HepG2 (cell line): ENCODE measurements around the gene CDH8. TPM values are rescaled to one million over a fixed set of nuclear protein-coding genes. Genes with fewer than 3 reads are reported as not detected.

Source experiments
- ATAC-seq: fragments of 200-7000 bp; cut with Tn5 transposase; 3 replicates; pipeline ENCODE4 v1.9.1; 2020; ENCODE audit warnings: mild to moderate bottlenecking, moderate library complexity
- BruUV-seq: library from RNA; stranded (reverse); fragments of 400-500 nt; replicated peaks from 2 replicates; lab custom pipeline; 2021; lab: Mats Ljungman, UMichigan
- CTCF ChIA-PET: fragments of 300-600 bp; formaldehyde crosslinking; extraction: SDS; loops from one replicate; lab custom pipeline; 2021; ENCODE audit warnings: low total read pairs, inconsistent platforms, low intra/inter-chr PET ratio; lab: Yijun Ruan, JAX
- POLR2A ChIA-PET: fragments of 350-600 bp; sonication (Branson Sonifier 250); formaldehyde crosslinking; loops from one replicate; lab custom pipeline; 2020; ENCODE audit warnings: antibody characterized with exemption, inconsistent platforms; lab: Yijun Ruan, JAX
- DNase-seq: peaks from one replicate; pipeline ENCODE4 v3.0.0-alpha.2; 2015; ENCODE audit warnings: low spot score
- FAIRE-seq: peaks from 3 replicates; lab custom pipeline; 2011; peaks lifted over from hg19 to GRCh38; lab: Jason Lieb, UNC
- H2AFZ ChIP-seq: one replicate; pipeline ENCODE4 v1.6.1; 2011; ENCODE audit warnings: low read length, inconsistent platforms
- H3K27ac ChIP-seq: fragments of 300-600 bp; 3 replicates; pipeline ENCODE4 v1.8.0; 2011; ENCODE audit warnings: mixed run types, mild to moderate bottlenecking, mixed read lengths, low read length, inconsistent platforms; ENCODE audit not compliant: insufficient read depth; ENCODE audit errors: extremely low read length
- H3K27me3 ChIP-seq, 2 experiments: fragments of 200-600 bp in 1 of 2; 2 replicates in 1 of 2; 3 replicates in 1 of 2; pipeline versions ENCODE4 v1.6.0 to v1.8.0; 2011; ENCODE audit warnings: low read length in 2 of 2, mild to moderate bottlenecking in 2 of 2, moderate library complexity in 2 of 2, inconsistent platforms in 1 of 2; ENCODE audit not compliant: insufficient read depth in 2 of 2, control insufficient read depth in 1 of 2
- H3K36me3 ChIP-seq, 2 experiments: fragments of 200-600 bp in 1 of 2; replicated peaks in 1 of 2; 2 replicates in 1 of 2; 3 replicates in 1 of 2; pipeline versions ENCODE4 v1.5.1 to v1.8.0; 2011; ENCODE audit warnings: low read length in 2 of 2, inconsistent platforms in 1 of 2; ENCODE audit not compliant: insufficient read depth in 2 of 2, control insufficient read depth in 1 of 2
- H3K4me1 ChIP-seq: 2 replicates; pipeline ENCODE4 v1.5.1; 2012; ENCODE audit warnings: low read length, inconsistent platforms; ENCODE audit not compliant: insufficient read depth
- H3K4me2 ChIP-seq: 2 replicates; pipeline ENCODE4 v1.6.0; 2011; ENCODE audit warnings: low read depth, low read length, inconsistent platforms
- H3K4me3 ChIP-seq, 3 experiments: fragments of 200-600 bp in 1 of 3; sonication (generic), shearing (Covaris generic) in 1 of 3; replicated peaks in 1 of 3; 2 replicates each; pipeline ENCODE4 v1.5.1; 2011 to 2016; ENCODE audit warnings: low read length in 3 of 3, inconsistent platforms in 2 of 3, low read depth in 2 of 3, mild to moderate bottlenecking in 2 of 3, control low read depth in 1 of 3, mixed read lengths in 1 of 3; ENCODE audit not compliant: insufficient read depth in 1 of 3
- H3K79me2 ChIP-seq: one replicate; pipeline ENCODE4 v1.6.1; 2011; ENCODE audit warnings: low read length, inconsistent platforms; ENCODE audit not compliant: insufficient read depth
- H3K9ac ChIP-seq: 2 replicates; pipeline ENCODE4 v1.6.0; 2011; ENCODE audit warnings: mild to moderate bottlenecking, low read depth, low read length, inconsistent platforms; ENCODE audit not compliant: insufficient read depth
- H3K9me3 ChIP-seq: 2 replicates; pipeline ENCODE4 v1.5.1; 2012; ENCODE audit warnings: mild to moderate bottlenecking, low read length
- H4K20me1 ChIP-seq: 2 replicates; pipeline ENCODE4 v1.6.0; 2011; ENCODE audit warnings: inconsistent platforms, mild to moderate bottlenecking, low read length, moderate library complexity; ENCODE audit not compliant: insufficient read depth
- KDM5B ChIP-seq: sonication (generic); formaldehyde crosslinking; IDR thresholded peaks from 2 replicates; pipeline ENCODE4 v1.4.0; 2020; ENCODE audit warnings: missing genetic modification reagents, mild to moderate bottlenecking, borderline replicate concordance
- KDM6A ChIP-seq: IDR thresholded peaks from 2 replicates; pipeline ENCODE4 v1.6.1; 2016; ENCODE audit warnings: low read depth
- POLR2AphosphoS5 ChIP-seq: IDR thresholded peaks from 2 replicates; pipeline ENCODE4 v1.6.1; 2012; ENCODE audit warnings: low read depth, low read length
- RNF2 ChIP-seq: fragments of 450-650 bp; conservative IDR thresholded peaks from 2 replicates; pipeline ENCODE4 v1.6.1; 2016; ENCODE audit warnings: low read depth
- SMAD1 ChIP-seq: sonication (generic); formaldehyde crosslinking; IDR thresholded peaks from 2 replicates; pipeline ENCODE4 v1.4.0; 2020; ENCODE audit warnings: missing genetic modification reagents, low read depth, mild to moderate bottlenecking, borderline replicate concordance
- TARDBP ChIP-seq: sonication (generic); formaldehyde crosslinking; IDR thresholded peaks from 2 replicates; pipeline ENCODE4 v1.8.0; 2022; ENCODE audit warnings: mild to moderate bottlenecking, missing genetic modification reagents
- ZNF253 ChIP-seq: sonication (generic); formaldehyde crosslinking; IDR thresholded peaks from 2 replicates; pipeline ENCODE4 v1.8.0; 2022; ENCODE audit warnings: mild to moderate bottlenecking, missing genetic modification reagents, borderline replicate concordance
- ZNF274 ChIP-seq: sonication (generic); formaldehyde crosslinking; IDR thresholded peaks from 2 replicates; pipeline ENCODE4 v1.5.1; 2020; ENCODE audit warnings: mild to moderate bottlenecking, missing genetic modification reagents
- ZNF451 ChIP-seq: sonication (generic); formaldehyde crosslinking; IDR thresholded peaks from 2 replicates; pipeline ENCODE4 v1.5.0; 2020; ENCODE audit warnings: mild to moderate bottlenecking, missing genetic modification reagents
- ZNF768 ChIP-seq: sonication (generic); formaldehyde crosslinking; IDR thresholded peaks from 2 replicates; pipeline ENCODE4 v1.4.0; 2020; ENCODE audit warnings: missing genetic modification reagents
- in situ Hi-C: cut with HindIII; loops from 2 replicates; pipeline ENCODE4 v1.10.0; 2017; ENCODE audit warnings: low pct_unique_long_range_greater_than_20kb; ENCODE audit not compliant: extremely low pct_ligation_motif_present
- intact Hi-C: fragments of 100-400 bp; cut with micrococcal nuclease; formaldehyde crosslinking; loops from one replicate; pipeline ENCODE4 v1.10.0; 2022; ENCODE audit not compliant: unreplicated experiment
- polyA plus RNA-seq, 8 experiments: library from polyadenylated mRNA; depleted of rRNA in 3 of 8; stranded (reverse) in 7 of 8; unstranded in 1 of 8; fragments of >200 nt; fragmentation: Illumina TruSeq in 4 of 8; extraction: Trizol in 4 of 8; gene quantifications; 2 replicates each; pipeline versions ENCODE4 v1.2.1 to v1.2.3, GENCODE V29; 2011 to 2016; ENCODE audit warnings: low read depth in 4 of 8, missing spikeins in 1 of 8, mixed read lengths in 1 of 8; ENCODE audit not compliant: insufficient read depth in 1 of 8
- total RNA-seq, 5 experiments: library from RNA; depleted of rRNA; stranded (reverse); fragments of >200 nt; fragmentation: Illumina TruSeq; extraction: Trizol; gene quantifications; 2 replicates each; pipeline ENCODE4 v1.2.3, GENCODE V29; 2016; ENCODE audit warnings: low read depth in 1 of 5
- TF ChIP-seq, protein P1 (sequence below): IDR thresholded peaks from 2 replicates; pipeline ENCODE4 v1.6.1; 2012; ENCODE audit warnings: low read length, improper control_type of control experiment
- TF ChIP-seq, protein P2 (sequence below): sonication (generic); formaldehyde crosslinking; IDR thresholded peaks from 2 replicates; pipeline ENCODE4 v1.5.0; 2020; ENCODE audit warnings: mild to moderate bottlenecking, missing genetic modification reagents
- TF ChIP-seq, protein P3 (sequence below): sonication (generic); formaldehyde crosslinking; IDR thresholded peaks from 2 replicates; pipeline ENCODE4 v1.4.0; 2020; ENCODE audit warnings: missing genetic modification reagents

The CDH8 gene
- total and polyA plus RNA-seq, 2 of the 13 experiments (the other 11 are each of a cell fraction or from before 2014, with no cell fraction given): not detected

DNA sequence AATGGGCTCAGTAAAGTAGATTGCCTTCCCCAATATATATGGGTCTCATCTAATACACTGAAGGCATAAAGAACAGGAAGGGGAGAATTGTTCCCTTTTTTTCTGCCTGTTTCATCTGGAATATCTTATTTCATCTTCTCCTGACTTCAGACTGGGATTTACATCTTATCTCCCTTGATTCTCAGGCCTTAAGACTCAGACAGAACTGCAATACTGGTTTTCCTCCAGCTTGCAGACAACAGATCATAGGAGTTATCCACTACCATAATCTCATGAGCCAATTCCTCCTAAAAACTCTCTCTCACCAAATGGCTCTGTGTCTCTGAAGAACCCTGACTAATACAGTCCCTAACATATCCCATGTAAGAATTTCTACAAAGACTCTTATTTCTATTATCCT is 390.7 kb downstream of the CDH8 start:
- Histone ChIP-seq H3K4me1 (no peaks in the 10 kb centered on the region), H3K27me3 (no peaks in the 10 kb centered on the region), H3K9ac (no peak overlapping the region), H2AFZ (no peak overlapping the region), H3K4me3 (no peak overlapping the region), H3K36me3 (no peaks in the 10 kb centered on the region), H3K4me2 (no peak overlapping the region), H3K79me2 (no peaks in the 10 kb centered on the region), H4K20me1 (no peaks in the 10 kb centered on the region), H3K9me3 (peaks cover 31% of the 10 kb centered on the region; the same call in 1 of the 2 replicates), H3K27ac (no peak overlapping the region)
- DNase-seq (no peak), ATAC-seq (no peak), FAIRE-seq (no peak)
- ChIA-PET CTCF (no interaction called here), POLR2A (no interaction called here)
- TF ChIP-seq TARDBP (no peak), POLR2AphosphoS5 (no peak), SMAD1 (CRISPR knock-in tag) (no peak), ZNF451 (CRISPR knock-in tag) (no peak), ZNF253 (CRISPR knock-in tag) (no peak), ZNF768 (CRISPR knock-in tag) (no peak), ZNF274 (no peak), RNF2 (no peak), KDM5B (CRISPR knock-in tag) (no peak), KDM6A (no peak)
- TF ChIP-seq, protein P1, sequence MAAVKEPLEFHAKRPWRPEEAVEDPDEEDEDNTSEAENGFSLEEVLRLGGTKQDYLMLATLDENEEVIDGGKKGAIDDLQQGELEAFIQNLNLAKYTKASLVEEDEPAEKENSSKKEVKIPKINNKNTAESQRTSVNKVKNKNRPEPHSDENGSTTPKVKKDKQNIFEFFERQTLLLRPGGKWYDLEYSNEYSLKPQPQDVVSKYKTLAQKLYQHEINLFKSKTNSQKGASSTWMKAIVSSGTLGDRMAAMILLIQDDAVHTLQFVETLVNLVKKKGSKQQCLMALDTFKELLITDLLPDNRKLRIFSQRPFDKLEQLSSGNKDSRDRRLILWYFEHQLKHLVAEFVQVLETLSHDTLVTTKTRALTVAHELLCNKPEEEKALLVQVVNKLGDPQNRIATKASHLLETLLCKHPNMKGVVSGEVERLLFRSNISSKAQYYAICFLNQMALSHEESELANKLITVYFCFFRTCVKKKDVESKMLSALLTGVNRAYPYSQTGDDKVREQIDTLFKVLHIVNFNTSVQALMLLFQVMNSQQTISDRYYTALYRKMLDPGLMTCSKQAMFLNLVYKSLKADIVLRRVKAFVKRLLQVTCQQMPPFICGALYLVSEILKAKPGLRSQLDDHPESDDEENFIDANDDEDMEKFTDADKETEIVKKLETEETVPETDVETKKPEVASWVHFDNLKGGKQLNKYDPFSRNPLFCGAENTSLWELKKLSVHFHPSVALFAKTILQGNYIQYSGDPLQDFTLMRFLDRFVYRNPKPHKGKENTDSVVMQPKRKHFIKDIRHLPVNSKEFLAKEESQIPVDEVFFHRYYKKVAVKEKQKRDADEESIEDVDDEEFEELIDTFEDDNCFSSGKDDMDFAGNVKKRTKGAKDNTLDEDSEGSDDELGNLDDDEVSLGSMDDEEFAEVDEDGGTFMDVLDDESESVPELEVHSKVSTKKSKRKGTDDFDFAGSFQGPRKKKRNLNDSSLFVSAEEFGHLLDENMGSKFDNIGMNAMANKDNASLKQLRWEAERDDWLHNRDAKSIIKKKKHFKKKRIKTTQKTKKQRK: no peak
- TF ChIP-seq, protein P2, sequence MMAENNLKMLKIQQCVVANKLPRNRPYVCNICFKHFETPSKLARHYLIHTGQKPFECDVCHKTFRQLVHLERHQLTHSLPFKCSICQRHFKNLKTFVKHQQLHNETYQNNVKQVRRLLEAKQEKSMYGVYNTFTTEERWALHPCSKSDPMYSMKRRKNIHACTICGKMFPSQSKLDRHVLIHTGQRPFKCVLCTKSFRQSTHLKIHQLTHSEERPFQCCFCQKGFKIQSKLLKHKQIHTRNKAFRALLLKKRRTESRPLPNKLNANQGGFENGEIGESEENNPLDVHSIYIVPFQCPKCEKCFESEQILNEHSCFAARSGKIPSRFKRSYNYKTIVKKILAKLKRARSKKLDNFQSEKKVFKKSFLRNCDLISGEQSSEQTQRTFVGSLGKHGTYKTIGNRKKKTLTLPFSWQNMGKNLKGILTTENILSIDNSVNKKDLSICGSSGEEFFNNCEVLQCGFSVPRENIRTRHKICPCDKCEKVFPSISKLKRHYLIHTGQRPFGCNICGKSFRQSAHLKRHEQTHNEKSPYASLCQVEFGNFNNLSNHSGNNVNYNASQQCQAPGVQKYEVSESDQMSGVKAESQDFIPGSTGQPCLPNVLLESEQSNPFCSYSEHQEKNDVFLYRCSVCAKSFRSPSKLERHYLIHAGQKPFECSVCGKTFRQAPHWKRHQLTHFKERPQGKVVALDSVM: no peak
- TF ChIP-seq, protein P3, sequence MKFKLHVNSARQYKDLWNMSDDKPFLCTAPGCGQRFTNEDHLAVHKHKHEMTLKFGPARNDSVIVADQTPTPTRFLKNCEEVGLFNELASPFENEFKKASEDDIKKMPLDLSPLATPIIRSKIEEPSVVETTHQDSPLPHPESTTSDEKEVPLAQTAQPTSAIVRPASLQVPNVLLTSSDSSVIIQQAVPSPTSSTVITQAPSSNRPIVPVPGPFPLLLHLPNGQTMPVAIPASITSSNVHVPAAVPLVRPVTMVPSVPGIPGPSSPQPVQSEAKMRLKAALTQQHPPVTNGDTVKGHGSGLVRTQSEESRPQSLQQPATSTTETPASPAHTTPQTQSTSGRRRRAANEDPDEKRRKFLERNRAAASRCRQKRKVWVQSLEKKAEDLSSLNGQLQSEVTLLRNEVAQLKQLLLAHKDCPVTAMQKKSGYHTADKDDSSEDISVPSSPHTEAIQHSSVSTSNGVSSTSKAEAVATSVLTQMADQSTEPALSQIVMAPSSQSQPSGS (CRISPR knock-in tag): no peak
- no TSS peak for BruUV-seq
- in situ Hi-C loops: no loop called here
- intact Hi-C loops: no loop called here
